GM21619 (cell line): Measurements from ENCODE around the gene ANTKMT.
A peak's percentile ranks its signal among the peaks of the same experiment; 100 is the strongest.
"Not testable (repeated sequence)": the region's sequence is repeated elsewhere in the genome, so short reads cannot be mapped to it uniquely, and the experiment has no call there.

Experiments used
- ATAC-seq: cut with Tn5 transposase; IDR thresholded peaks from one replicate; pipeline ENCODE4 v1.9.1; 2021; ENCODE audit not compliant: unreplicated experiment

Gene ANTKMT

DNA sequence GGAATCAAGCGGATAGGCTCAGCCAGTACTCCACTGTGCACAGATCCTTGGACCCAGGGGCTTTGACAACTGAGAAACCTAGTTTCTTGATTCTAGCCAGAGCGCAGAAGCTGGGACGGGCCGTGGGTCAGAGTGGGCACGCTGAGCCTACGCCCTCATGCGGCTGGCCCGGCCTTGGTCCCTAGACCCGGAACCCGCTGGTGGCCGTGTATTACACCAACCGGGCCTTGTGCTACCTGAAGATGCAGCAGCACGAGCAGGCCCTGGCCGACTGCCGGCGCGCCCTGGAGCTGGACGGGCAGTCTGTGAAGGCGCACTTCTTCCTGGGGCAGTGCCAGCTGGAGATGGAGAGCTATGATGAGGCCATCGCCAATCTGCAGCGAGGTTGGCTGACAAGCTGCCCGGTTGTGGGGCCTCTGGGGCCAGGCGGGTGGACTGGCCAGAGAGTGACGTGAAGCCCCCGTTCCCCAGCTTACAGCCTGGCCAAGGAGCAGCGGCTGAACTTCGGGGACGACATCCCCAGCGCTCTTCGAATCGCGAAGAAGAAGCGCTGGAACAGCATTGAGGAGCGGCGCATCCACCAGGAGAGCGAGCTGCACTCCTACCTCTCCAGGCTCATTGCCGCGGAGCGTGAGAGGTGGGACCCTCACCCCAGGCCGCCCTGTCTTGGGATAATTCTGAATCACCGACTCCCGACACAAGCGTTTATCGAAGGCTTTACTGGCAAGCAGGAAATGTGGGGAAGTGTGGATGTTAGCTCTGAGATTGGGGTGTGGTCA is 39.8 kb upstream of the ANTKMT start:
- ATAC-seq: no peak

DNA sequence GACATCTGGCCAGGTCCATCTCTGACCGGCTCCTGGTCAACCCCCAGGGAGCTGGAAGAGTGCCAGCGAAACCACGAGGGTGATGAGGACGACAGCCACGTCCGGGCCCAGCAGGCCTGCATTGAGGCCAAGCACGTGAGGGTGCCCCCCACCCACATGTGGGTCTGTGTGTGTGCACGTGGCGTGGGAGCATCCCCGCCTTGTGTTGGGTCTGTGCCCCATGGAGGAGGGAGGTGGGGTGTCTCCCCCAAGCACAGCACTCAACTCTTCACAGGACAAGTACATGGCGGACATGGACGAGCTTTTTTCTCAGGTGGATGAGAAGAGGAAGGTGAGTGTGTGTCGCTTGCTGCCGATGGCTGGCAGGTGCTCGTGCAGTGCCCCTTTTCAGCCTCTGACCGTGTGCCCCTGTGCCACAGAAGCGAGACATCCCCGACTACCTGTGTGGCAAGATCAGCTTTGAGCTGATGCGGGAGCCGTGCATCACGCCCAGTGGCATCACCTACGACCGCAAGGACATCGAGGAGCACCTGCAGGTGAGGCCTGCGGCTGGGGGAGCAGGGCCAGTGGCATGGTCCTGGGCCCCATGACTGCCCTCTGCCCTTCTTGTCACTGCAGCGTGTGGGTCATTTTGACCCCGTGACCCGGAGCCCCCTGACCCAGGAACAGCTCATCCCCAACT is 39.1 kb upstream of the ANTKMT start:
- no peak for ATAC-seq

GRCh38 chr16:682493-683395 is 38.2 kb upstream of the ANTKMT start:
- no peak for ATAC-seq

- ATAC-seq: no peak
Measured at GRCh38 chr16:683396-684070, 37.4 kb upstream of the ANTKMT start.

DNA sequence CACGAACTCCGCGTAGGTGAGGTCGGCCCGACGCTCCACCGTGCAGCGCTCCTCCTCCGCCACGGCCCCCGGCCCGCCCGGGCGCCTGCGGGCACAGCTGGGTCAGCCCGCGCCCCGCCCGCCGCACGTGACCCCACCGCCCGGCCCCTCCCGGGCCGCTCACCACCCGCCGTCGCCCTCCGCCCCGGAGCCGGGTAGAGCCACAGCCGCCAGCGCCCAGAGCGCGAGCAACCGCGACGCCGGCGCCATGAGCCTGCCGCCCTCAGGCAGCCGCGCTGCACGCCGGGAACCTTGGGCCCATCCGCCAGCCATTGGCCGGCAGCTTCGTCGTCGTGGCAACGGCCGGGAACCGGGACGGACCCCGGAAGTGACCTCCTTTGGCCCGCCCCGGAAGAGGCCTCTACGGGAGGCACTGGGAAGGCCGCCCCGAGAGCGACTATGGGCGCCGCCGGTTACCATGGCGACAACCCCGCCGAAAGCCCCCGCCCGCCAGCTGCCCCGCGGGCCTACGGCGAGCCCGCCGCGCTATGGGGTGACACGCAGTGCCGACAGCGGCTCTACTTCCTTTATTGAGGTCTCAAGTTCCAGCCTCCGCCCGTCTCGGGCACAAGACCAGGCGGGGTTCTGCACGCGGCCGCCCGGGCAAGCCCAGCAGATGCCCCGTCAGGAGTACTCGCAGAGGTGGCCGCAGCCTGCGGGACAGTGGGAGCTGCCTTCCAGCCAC is 36.7 kb upstream of the ANTKMT start, which contains the start of gene JMJD8:
Gene JMJD8 (minus strand): TSS at position 264 of the 724 bp plus-strand sequence. CDS start 15 bp downstream, at position 249.
- ATAC-seq: peak; percentile 55

DNA sequence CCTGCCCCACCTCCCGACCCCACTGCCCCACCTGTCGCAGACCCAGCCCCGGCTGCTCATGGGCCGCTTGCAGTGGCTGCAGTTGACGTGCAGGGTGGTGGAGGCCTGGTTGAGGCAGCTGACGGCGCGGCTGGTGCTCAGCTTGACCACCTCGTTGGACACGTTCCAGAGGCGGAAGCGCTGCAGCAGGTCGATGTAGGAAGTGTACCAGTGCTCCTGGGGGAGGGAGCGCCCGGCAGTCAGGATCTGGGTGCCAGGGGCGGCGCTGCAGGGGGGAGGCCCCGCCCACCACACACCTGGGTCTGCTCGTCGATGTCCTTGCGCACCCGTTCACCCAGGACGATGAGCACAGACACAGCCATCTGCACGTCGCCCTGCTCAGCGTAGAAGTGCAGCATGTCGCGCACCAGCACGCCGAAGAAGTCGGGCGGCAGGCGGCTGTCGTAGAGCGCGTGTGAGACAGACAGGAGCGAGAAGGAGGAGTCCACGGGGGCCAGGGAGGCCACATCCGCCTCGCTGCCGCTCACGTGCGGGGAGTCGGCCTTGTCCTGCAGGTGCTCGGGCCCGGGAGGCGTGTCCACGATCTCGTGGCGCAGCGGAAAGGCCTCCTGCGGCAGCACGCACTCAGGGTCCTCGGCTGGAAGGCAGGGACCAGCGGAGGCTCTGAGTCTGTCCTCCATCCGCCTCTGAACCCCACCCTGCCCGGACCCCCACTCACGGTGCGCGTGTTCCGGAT is 35.8 kb upstream of the ANTKMT start:
- ATAC-seq: no peak

- no peak for ATAC-seq
Measured at GRCh38 chr16:685967-686366, 35.0 kb upstream of the ANTKMT start.

- no peak for ATAC-seq
Measured at GRCh38 chr16:686459-687260, 34.3 kb upstream of the ANTKMT start.

DNA sequence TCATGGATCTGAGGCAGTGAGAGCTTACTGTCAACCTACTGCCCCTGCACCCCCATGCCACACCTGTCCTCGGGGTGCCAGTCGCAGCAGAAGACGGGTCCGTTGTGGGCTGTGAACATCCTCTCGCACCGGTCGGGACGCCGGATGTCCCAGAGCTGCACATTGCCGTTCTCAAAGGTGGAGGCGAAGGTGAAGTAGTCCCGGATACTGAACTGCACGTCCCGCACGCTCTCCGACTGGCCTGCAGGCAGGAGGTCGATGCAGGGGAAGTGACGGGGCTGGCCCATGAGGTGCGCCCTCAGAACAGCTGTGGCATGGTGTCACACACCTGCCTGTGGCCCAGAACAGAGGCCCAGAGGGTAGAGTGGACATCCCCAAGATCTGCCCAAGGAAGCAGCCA is 33.4 kb upstream of the ANTKMT start:
- no peak for ATAC-seq

DNA sequence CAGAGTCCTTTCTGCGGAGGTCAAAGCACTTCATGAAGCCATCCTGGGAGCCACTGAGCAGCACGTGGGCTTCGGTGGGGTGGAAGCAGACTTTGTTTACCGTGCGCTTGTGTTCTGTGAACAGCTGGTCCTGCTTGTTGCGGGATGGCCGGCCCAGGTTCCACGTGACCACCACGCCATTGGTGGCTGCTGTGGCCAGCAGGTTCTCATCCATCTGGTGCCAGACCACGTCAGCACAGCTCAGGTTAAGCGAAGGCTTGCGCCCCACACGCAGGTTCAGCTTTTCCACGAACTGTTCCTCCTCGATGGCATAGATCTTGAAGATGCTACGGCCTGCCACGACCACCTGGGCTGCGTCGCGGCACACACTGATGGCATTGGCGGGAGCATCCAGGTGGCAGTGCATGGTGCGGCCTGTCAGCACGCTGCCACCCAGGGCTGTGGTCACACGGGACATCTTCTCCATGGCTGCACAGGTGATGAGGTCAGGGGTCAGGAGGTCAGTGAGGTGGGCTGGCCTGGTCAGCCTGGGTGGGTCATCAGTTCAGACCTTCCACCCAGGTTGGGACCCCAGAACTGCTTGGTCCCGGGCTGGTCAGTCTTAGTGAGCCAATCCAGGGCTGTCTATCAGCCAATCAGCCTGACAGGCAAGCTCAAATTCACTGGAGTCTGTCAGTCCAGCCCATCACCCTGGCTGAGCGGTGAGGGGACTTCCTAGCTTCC is 31.6 kb upstream of the ANTKMT start:
- ATAC-seq: no peak

- not testable (repeated sequence) for ATAC-seq
Measured at GRCh38 chr16:691242-691641, 29.7 kb upstream of the ANTKMT start.

GRCh38 chr16:692356-693108 is 28.4 kb upstream of the ANTKMT start:
- ATAC-seq: no peak

GRCh38 chr16:693364-693763 is 27.6 kb upstream of the ANTKMT start:
- ATAC-seq: no peak

DNA sequence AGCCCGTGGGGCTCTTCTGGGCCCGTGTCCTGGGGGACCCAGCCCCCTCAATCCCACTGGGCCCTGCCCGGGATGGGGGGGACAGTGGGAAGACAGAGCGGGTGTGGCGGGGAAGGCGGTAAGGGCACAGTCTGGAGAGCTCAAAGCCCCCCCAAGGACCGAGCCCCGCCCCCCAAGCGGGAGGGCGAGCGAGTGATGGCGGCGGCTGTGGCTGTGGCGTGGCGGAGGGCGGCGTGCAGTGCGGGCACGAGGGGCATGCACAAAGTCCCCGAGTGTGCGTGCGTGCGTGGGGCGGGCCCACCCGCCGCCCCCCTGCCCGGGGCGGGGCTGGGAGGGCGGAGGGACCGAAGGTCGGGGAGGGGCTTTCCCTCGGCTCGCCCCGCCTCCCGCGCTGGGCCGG is 27.2 kb upstream of the ANTKMT start:
- no peak for ATAC-seq

- no peak for ATAC-seq
Measured at GRCh38 chr16:694187-694862, 26.6 kb upstream of the ANTKMT start.

DNA sequence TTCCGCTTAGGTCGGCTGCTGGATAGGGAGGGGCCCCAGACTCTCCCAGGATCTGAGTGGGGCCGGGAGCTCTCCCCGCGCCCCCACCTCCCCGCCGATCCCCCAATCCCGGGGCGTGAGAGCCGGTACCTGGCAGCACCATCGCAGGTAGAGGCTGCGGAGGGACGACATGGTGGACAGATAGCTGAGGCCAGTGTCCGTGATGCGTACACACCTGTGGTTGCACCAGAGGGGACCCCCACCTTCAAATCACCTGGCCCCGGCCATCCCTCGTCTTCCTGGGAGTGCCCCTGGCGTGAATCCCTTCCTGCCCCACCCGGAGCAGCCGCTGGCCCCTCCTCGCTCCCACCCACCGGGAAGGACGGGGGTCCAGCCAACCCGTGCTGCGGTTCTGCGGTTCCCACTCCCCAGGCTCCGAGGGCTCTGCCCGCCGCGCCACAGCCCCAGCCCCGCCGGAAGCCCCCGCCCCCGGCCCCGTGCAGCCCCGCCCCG is 26.0 kb upstream of the ANTKMT start:
- no peak for ATAC-seq
